HG02840 (cell line): ENCODE measurements around the gene UBE2G1.

Experiments used
- ATAC-seq: cut with Tn5 transposase; IDR thresholded peaks from one replicate; pipeline ENCODE4 v1.9.1; 2021; ENCODE audit warnings: mild to moderate bottlenecking, moderate library complexity, moderate number of reproducible peaks; ENCODE audit not compliant: unreplicated experiment, low FRiP score

The UBE2G1 gene

GRCh38 chr17:4309897-4310296 lies 56.6 kb downstream of the UBE2G1 start:
- no peak for ATAC-seq

- ATAC-seq: no peak
Measured at GRCh38 chr17:4307179-4307930, 59.1 kb downstream of the UBE2G1 start.

GRCh38 chr17:4305224-4305623 lies 61.3 kb downstream of the UBE2G1 start:
- ATAC-seq: no peak

- no peak for ATAC-seq
Measured at GRCh38 chr17:4304417-4305027, 62.0 kb downstream of the UBE2G1 start.

- ATAC-seq: no peak
Measured at GRCh38 chr17:4301066-4301465, 65.4 kb downstream of the UBE2G1 start.

DNA sequence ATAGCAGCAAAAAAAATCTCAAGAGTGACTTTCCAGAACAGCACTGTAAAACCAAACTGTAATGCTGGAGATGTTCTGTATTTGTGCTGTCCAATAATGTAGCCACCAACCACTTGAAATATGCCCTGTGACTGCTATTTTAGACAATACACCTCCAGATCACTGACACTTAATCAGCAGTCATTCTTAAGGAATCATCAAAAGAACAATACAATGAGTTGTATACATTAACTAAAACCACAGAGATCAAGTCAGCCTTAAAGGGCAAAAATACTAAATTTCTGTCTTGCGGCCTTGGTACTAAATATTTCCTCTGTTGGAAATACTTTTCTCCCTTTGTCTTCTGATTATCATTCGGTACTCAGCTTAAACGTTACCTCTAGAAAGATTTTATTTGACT lies 69.1 kb downstream of the UBE2G1 start:
- no peak for ATAC-seq

DNA sequence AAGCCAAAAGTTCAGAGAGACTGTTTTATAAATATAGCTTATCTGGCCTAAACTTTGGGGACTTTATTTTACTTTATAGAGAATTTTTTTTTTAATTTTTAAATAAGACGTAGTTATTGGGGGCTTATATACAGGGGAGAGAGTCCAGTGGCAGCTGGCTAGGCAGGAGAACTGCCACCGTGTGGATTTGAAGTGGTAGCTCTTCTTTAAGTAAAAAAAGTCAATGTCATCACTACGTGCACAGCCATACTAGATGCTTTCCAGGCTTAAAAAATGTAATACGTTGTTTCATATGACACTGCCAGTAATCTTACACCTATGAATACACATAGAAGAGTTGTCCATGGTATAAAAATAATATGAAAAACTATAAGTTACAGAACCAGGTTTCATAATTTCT lies 70.8 kb downstream of the UBE2G1 start:
- ATAC-seq: no peak

GRCh38 chr17:4293572-4293971 lies 72.9 kb downstream of the UBE2G1 start:
- no peak for ATAC-seq

- no peak for ATAC-seq
Measured at GRCh38 chr17:4287710-4288109, 78.8 kb downstream of the UBE2G1 start.

DNA sequence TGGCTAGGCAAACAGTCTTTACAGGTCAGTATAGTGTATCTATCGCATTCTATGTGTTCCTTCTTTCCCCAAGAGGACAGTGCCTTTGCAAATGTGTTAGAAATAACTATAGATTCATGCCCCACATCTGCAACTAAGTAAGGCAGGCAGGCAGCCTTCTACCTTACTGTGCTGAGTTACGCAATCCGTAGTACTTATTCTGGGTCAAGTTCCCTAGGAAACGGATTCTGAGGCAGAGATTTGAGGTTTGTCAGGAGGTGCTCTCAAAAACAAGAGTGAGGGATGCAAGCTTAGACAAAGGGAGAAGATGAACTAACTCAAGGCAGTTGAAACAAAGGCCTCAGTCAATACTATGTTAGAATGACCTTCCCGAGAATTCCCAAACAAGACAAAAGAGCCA lies 90.0 kb downstream of the UBE2G1 start:
- ATAC-seq: no peak

DNA sequence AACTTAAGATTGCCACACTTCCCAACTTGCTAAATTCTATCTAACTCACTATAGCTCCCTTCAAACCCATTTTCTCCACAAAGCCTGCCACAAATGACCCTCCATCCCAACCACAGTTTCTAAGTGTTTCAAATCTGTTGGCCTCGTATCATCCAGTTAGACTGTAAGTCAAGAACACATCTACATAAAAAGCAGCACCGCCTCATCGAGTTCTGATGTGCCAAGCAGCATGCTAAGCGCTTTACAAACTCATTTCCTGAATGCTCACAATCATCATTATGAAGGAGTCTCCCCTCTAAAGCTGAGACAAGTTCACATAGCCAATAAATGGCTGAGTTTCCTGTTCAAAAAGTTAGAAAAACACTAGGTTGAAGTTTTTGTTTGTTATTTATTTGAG lies 93.5 kb downstream of the UBE2G1 start:
- ATAC-seq: no peak

- no peak for ATAC-seq
Measured at GRCh38 chr17:4272213-4272971, 94.1 kb downstream of the UBE2G1 start.

- ATAC-seq: no peak
Measured at GRCh38 chr17:4270736-4271135, 95.7 kb downstream of the UBE2G1 start.

DNA sequence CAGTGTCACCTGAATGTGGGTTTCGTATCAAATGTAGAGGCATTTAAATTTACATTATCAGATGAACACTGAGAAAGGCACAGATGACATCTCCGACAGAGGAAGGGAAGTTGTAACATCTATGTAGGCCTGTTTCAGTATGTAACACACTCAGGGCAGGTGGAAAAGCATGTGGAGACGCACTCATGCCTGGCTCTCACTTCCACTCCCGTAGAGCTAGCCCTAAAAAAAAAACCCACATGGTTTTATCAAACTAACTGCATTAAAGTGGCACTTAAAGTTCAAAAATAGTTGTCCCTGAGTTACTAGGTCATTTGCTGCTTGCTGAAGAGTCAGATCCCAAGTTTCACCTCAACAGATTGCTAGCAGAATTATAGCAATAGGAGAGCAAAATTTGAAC lies 96.6 kb downstream of the UBE2G1 start:
- no peak for ATAC-seq

DNA sequence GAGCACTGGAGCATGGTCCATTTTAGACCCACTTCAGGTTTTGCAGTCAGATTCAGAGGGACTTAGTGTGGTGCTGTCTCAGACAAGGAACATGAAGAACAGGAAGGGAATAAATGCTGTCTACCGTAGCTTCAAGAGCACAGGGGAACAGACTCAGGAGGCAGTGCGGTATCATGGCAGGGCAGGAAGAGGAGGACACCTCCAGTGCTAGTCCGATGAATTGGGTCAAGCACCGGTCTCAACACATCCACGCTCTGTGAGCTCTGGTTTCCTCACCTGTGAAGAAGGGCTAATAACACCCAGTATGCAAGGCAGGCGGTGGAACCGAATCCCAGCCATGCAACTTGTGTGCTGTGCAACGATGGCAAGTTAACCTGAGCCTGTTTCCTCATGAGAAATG lies 99.1 kb downstream of the UBE2G1 start:
- no peak for ATAC-seq

- ATAC-seq: no peak
Measured at GRCh38 chr17:4266550-4266949, 99.9 kb downstream of the UBE2G1 start.

DNA sequence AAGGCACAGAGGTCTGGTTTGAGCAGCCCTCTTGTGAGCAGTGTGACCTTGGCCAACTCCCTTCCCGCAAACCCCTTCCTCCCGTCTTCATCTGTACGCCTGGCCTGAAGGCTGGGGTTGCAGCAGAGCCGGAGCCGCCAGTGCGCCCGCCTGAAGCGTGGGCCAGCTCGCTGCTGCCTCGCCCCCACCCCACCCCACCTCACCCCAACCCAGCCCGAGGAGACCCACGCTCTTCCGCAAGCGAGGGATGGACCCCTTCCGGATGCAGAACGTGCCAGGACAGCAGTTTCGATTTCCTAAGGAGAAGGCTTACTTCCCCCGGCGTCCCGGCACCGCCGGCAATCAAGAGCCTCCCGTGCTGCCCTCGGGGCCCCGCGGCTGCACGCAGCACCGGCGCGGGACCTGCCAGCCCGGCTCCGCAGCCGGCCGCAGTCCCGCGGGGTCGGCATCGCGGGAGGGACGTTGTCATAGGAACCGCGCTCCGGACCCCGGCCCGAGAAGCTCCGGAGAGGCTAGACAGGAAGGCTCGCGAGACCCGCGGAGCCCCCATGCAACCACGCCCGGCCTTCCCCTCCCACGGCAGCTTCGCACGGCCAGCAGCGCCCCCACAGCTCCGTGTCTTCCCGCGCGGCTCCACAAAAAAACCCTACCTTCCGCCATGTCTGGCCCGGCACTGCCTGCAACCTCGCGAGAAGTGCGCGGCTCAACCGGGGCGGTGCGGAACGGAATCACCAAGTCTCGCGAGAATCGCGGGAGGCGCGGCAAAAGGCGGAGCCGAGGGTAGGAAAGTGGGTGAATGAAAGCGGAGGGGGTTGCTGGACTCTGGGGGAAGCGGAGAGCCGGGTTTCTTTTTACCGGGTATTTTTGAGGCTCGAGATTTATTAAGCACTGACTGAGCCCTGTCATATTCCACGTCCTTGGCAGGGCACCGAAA lies 102.9 kb downstream of the UBE2G1 start, which contains the start of gene ANKFY1:
ANKFY1 (minus strand) TSS at position 698 of the 934 bp plus-strand sequence; CDS start at position 660, 38 bp downstream.
- peak; percentile 88 for ATAC-seq

DNA sequence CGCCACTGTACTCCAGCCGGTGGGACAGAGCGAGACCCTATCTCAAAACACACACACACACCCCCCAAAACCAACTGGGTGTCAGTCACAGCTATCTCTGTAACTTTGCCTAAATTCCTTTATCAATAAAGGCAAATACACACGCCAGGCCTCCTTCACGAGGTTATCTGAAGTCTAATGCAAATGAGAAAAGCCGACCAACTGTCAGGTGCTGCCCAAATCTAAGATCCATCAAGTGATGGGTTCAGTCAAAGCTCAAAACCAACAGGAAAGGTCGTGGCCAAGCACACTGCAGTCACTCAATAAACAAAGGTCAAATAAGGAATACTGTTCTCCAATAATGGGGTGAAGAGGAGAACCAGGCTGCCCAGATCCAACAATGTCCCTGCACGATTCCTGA lies 103.8 kb downstream of the UBE2G1 start:
- no peak for ATAC-seq

- no peak for ATAC-seq
Measured at GRCh38 chr17:4261452-4261851, 105.0 kb downstream of the UBE2G1 start.

GRCh38 chr17:4258867-4259266 lies 107.6 kb downstream of the UBE2G1 start:
- no peak for ATAC-seq
